Kasumi-1 (cell line): Measurements from ENCODE around the gene SRPRA.
"Not testable (repeated sequence)": the region's sequence is repeated elsewhere in the genome, so short reads cannot be mapped to it uniquely, and the experiment has no call there.

Experiments
- DNase-seq, 2 experiments: peaks; one replicate each; lab custom pipeline; 2025; lab: John Stamatoyannopoulos, UW

Gene SRPRA, protein sequence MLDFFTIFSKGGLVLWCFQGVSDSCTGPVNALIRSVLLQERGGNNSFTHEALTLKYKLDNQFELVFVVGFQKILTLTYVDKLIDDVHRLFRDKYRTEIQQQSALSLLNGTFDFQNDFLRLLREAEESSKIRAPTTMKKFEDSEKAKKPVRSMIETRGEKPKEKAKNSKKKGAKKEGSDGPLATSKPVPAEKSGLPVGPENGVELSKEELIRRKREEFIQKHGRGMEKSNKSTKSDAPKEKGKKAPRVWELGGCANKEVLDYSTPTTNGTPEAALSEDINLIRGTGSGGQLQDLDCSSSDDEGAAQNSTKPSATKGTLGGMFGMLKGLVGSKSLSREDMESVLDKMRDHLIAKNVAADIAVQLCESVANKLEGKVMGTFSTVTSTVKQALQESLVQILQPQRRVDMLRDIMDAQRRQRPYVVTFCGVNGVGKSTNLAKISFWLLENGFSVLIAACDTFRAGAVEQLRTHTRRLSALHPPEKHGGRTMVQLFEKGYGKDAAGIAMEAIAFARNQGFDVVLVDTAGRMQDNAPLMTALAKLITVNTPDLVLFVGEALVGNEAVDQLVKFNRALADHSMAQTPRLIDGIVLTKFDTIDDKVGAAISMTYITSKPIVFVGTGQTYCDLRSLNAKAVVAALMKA

DNA sequence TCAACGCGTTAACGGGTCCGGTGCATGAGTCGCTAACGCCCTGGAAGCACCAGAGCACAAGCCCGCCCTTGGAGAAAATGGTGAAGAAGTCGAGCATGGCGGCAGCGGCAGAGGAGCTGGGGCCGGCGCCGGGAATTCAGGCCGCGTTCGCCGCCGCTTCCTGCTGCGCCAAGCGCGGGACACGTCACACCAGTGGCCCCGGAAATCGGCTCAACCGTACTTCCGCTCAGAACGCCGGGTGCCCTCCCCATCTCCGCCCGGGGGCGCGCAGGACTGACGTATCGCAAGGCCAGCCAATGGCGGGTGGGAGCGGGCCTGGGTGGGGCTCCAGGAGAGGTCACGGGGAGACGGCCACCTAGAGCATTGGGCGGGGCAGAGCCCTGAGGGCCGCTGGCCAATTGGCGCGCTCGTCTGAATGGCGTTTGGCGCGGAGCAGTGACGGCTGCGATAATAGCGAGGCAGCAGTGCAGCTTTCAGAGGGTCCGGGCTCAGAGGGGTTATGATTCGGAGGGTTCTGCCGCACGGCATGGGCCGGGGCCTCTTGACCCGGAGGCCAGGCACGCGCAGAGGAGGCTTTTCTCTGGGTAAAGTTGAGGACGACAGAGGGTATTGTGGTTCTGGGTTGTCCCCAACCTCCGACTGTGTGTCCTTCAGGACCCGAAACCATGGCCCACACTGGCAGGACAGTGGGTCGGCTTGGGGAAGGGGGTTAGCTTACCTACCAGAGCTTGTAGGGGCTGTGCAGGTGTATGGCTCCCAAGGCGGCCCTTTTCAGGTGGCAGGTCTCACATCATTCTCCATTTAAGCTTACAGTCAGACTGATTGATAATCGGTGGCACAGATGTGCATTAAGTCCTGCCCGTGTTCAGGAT lies at the start of gene SRPRA, which contains the start of gene FOXRED1:
Gene SRPRA, minus strand, starts transcription at position 188 of the 872 bp plus-strand sequence. Its CDS starts 91 bp downstream, at position 97.
Gene FOXRED1, plus strand, starts transcription at position 447 of the 872 bp plus-strand sequence. Its CDS starts 53 bp downstream, at position 500.
- DNase-seq, result peak; percentile 98

DNA sequence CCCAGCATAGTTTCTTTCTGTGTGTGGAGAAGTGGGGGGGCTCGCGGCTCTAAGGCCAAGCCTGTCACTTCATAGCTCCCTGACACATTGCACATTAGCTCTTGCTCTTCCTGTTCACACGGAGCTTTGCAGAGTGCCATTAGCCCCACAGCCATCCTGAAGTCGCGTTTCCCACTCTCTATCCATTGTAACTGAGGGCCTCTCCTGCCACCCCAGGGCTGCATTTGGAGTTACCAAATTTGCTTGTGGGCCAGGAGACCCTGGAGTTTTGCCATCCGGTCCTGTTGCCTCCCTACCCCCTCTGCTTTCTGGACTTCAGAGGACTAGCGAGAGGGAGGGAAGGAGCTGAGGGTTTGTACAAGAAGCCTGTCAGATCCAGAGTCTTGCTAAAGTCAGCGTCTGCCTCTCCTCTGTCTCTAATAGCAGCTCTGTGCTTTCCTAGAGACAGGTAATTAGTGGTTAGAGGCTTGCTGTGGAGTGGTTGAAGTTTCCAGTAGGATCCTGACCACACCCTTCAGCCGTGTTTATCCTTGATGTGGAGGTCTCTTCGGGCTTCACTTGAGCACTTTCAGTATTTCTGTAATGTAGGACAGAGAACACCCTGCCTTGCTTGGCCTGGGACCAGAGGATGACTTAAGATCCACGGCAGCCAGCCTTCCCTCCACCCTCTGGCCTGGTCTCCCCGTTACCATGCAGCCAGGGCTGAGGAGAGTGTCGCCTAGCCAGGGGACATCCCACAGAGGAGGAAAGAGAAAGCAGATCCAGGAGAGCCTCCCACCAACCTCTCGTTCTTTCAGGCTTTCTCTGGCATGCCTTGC lies 49.3 kb upstream of the SRPRA start:
- DNase-seq, result peak; percentile 90 to 91

DNA sequence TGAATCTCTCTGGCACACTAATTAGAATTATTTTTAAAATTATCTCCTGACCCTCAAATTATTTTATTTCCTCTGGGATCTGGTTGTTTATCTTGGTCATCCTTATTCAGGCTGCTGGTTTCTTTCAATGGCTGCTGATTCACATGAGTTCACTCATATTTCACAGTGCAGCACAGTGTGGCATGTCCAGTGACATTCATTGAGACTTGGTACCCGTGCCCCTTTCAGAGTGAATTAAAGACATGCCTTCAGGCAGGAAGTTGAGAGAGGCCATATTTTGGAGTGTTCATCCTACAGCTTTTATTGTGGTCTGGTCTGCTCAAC lies 48.7 kb upstream of the SRPRA start:
- DNase-seq, result no peak

DNA sequence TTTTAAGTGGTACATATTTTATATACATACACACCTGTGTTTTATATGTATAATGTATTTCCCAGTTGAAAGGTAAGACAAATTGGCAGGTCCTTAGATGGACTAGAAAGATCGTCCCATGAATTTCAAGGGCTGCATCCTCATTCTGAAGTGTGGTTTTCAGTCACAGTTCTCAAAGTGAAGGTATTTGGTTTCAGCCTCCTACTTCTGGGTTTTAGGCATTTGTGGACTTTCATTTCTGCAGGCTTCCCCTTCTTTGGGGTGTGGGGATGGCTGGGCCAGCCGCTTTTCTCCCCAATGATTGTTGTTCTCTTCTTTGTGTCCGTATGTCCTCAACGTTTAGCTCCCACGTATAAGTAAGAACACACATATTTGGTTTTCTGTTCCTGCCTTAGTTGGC lies 45.1 kb upstream of the SRPRA start:
- no peak for DNase-seq

DNA sequence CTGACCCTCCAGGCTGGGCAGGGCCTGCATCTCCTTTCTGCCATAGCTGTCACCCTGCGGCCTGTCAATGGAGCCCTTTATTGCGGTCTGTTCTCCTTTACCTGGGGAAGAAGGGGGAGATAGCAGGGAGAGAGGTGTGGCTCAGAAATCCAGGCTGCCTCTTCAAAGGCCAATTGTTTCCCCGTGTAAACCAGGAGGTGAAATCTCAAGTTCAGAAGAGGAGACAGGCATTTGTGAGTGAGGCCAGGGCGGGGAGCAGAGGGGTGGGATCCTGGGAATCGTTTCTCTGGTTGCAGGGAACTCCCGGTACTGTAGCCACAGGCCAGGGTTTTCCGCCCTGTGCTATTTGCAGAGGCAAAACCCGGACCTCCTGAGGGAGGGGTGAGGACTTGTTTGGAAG lies 44.3 kb upstream of the SRPRA start:
- no peak for DNase-seq

DNA sequence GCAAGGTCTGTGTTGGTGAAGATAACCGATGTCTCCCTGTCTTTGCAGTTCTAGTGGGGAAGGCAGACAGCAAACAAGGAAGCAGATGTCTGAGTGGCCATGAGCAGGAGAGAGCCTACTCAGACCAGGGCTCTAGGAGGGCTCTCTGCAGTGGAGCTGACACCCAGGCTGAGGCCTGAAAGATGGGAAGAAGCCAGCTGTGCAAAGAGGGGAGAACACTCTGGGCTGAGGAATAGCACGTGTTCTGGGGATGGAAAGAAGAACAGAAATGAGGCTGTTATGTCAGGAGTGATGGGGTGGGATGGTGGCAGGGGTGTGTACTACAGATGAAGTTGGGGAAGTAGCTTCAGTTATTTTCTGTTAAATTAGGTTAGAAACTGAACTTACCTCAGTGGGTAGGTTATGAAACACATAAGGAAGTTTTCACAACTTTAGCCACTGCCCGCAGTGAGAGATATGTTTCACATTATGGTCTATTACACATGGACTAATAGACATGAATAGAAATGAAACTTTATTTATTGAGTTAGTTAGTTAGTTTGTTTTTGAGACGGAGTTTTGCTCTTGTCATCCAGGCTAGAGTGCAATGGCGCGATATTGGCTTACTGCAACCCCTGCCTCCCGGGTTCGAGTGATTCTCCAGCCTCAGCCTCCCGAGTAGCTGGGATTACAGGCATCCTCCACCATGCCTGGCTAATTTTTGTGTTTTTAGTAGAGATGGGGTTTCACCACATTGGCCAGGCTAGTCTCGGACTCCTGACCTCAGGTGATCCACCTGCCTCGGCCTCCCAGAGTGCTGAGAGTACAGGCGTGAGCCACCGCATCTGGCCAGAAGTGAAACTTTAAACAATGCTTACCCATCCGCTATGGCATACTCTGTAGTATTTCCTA lies 43.0 kb upstream of the SRPRA start:
- peak; percentile 69 to 75 for DNase-seq

DNA sequence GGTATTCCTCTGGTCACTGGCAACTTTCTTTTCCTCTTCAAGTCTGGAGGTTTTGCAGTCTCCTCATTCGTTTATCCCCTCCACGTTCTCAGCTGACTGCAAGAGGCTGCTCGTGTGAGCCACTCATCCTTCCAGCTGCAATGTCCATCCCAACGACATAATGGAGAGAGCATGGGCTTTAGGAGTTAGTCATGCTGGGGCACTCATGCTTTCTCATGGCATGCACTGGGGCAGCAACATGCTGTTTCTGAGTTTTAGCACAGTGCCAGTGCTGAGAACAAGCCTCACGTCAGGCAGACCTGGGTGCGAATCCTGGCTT lies 42.3 kb upstream of the SRPRA start:
- DNase-seq, result no peak

DNA sequence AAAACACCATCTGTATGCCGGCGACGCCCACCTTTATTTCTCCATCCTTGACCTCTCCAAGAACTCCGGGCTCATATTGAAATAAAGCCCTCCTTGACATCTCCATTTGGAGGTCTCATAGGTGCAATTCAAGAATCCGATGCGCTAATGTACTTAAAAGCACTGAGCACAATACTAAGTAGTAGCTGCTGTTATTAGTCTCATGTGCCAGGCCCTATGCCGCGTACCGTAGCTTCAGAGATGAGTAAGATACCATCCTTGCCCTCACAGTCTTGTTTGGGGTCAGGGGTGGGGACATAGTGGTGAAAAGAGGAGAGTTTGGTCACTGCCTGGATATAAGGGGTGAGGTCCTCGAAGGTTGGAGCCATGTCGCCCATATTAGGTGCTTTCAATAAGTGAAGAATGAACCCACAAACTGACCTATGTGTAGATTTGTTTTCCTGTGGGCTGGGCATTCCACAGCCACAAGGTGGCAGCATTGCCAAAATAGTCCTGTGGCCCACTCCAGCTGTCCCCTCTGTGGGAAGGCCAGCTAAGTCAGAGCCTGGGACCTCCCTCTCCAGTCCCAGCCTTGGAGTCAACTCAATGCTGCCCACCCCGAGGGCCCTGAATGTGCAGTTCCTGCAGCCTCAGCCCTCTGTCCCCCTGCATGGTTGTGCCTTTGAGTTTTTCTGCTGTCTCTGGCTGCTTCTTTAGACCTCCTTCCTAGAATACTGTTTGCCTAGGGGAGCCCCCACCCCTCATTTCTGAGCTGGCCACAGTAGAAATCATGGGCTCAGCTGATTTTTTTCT lies 41.7 kb upstream of the SRPRA start:
- peak; percentile 39 to 44 for DNase-seq

DNA sequence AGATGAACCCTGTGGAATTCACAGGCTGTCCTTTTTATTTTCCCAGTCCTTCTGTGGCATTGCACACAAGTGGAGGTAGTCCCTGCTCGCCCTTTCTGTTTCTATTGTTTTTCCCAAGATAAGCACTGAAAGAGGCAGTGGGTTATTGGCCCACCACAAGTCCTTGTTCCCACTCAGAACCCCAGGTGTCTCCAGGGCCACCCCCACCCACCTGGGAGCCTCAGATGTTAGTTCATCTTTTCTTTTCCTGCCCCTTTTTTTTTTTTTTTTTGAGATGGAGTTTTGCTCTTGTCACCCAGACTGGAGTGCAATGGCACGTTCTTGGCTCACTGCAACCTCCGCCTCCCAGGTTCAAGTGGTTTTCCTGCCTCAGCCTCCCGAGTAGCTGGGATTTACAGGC lies 40.1 kb upstream of the SRPRA start:
- DNase-seq, result not testable (repeated sequence)

DNA sequence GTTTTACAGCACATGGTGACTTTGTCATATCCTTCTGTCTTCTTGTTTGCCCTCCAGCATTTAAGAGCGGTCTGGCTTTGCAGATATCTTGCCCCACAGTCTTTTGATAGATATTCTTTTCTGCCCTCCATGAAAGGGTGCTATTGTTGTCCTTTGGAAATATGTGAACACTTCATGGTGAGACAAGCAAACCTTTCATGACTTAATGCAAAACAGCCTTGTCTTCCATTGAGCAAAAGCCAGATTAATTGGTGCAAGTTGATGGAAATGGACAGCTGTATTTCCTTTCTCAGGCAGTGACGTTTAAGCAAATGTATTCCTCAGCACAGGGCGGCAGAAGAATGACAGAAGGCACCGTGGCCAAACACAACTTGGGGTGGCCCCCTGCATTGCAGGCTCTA lies 39.6 kb upstream of the SRPRA start:
- DNase-seq, result no peak

DNA sequence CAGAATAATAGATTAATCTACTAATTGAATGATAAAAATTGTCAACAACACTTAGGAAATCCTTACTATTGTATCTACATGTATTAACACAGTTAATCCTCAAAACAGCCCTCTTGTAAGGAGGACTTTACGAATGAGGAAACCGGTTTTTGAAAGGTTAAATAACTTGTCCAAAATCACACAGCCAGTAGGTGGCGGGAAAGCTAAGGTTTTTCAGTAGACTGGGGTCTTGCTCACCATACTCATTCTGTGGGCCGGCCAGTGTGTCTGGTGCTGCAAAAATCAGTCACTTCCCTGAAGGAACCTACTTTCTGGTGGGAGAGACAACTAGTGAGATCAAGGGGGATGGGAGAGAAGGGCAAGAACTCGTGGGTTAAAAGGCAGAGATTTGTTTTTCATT lies 39.0 kb upstream of the SRPRA start:
- peak; percentile 72 to 78 for DNase-seq

DNA sequence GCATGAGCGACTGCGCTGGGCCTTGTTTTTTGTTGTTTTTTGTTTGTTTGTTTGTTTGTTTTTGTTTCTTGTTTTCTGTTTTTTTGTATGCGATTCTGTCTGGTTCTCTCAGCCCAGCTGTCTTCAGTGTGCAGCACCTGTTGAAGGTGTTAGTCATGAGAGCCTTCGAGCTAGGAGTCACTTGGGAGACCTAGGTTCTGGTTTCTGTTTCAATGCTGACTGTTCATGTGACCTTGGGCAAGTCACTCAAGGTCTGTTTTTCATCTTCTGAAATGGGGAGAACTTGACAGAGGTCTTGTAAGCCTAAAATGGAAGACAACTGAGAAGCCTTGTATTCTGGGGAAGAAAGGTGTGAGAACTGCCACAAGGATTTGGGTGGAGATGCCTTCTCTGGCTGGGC lies 37.0 kb upstream of the SRPRA start:
- DNase-seq, result no peak

DNA sequence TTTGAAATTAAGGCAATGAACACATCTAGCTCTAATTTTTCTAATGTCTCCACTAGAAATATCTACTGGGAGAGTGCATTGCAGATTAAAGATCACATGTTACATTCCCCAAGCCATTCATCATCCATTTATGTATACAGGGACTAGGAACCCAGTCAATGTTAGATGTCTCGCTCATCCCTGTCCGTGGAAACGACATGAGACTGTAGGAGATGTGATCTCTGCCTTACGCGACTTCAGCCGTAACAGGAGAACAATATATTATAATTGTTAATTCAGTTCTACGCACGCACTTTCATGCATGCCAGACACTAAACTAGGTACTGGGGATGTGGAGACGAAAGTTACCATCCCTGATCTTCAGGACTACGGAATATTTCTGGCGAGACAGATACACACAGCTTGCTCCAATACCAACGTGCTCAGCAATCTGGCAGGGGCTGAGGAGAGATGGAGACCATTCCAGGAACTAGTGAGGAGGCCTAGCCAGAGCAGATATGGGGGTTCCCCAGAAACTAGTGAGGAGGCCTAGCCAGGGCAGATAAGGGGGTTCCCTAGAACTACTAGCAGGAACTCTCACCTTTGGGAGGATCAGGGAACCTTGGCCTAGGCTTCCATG lies 35.9 kb upstream of the SRPRA start:
- no peak for DNase-seq

DNA sequence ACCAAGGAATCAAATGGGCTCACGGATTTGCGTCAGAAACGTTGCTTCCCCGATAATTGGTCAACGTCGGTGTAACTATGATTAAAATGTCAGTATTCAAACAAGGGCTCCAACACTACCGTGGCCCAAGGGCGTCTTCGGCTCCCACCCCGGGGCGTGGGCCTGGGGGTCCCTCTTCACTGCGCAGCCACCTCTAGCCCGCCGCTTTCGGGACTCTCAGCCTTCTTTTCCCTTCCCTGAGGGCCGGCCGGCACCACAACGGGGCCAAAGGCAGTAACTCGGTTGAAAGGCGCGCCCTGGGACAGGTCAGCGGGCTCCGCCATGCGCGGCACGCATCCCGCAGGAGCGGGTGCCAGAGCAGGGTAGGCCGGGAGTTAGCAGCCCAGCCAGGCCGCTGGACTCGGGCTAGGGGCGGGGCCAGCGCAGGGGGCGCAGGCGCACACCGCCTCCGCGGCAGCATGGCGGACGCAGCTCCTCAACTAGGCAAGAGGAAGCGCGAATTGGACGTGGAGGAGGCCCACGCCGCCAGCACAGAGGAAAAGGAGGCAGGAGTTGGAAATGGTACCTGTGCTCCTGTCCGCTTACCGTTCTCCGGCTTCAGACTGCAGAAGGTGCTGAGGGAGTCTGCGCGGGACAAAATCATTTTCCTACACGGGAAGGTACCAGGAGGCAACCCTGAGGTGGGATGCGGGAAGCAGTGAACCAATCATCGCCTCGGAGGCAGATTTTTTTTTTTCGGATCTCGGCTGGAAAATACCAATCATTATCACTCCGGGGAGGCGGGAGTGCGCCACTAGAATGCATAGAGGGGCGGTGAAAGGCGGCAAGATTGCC lies 35.1 kb upstream of the SRPRA start, which contains the start of gene DCPS:
Gene DCPS, plus strand, starts transcription at position 438 of the 834 bp plus-strand sequence. Its CDS starts 21 bp downstream, at position 459.
- peak; percentile 82 to 85 for DNase-seq

DNA sequence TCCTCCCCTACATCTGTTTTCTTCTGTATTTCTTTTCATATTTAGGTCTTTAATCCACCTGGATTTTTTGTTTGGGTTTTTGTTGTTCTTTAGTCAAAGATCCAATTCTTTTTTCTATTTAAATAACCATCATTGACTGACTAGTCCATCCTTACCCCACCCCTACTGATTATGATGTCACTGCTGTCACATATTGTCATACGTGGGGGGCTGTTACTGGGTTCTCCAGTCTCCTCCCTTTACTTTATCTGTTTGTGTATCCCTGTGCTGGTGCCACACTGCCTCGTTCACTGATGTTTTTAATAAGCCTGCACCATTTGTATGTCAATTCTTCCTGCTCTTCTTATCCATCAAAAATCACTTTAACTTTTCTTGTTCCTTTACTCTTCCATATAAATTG lies 28.3 kb upstream of the SRPRA start:
- DNase-seq, result no peak

DNA sequence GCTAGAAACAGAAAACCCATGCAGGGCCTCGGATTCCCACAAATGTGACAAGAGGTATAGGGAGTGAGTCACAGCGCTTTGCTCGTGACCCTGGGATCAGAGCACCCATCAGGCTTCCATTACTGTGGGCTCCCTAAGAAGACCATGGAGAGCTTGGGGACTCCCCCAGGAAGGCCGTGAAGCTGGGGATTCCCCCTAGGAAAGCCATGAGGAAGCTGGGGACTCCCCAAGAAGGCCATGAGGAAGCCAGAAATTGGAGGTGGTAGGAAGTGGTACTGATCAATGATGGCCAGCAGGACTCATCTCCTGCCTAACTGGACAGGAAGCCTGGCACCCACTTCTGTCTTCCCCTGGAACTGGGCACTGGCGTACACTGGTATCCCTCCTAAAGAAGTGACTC lies 25.0 kb upstream of the SRPRA start:
- no peak for DNase-seq

DNA sequence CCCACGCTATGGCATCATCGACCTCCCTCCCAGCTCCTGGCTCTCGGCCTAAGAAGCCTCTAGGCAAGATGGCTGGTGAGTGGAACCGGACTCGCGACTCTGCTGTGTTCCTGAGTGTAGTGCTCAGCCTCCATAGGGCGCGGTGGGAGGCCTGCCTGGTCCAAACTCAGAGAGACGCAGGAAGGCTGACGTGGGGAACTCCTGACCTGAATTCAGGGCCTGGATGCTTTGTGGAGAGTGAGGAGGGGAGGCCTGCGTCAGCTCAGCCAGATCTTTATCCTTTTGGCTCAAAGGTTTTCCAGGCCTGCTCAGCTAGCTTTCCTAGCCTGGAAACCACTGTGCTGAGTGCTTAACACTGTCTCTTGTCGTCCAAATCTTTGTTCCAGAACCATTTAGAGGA lies 22.2 kb upstream of the SRPRA start:
- no peak for DNase-seq

DNA sequence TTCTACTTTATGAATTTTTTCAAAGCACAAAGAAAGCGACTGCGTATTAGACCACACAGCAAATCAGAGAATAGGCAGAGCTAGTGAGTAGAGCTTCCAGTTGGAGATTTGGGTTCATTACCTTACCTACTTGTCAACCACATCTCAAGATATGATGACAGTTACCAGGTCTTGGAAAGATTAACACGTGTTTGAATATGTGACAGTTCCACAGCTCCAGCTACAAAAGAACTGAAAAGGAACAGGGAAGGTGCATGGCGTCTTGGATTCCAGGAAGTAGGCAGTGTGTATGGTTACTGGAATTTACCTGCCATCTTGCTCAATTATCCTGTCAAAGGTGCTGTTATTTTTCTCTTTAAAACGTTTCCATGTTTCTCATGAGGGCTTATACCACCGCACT lies 19.5 kb upstream of the SRPRA start:
- DNase-seq, result no peak

DNA sequence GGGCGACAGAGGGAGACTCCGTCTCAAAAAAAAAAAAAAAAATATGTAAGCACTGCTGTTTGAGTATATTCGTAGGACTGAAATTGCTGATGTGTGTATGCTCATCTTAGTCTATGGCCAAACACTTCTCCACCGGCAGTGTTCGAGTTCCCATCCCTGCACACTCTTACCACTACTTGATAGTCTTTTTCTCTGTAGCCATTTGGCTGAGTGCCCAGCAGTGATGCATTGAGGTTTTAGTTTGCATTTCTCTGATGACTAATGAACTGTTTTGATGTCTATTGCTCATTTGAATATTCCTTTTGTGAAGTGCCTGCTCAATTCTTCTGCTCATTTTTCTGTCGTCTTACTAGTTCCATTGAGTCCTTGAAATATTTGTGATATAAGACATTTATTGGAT lies 16.1 kb upstream of the SRPRA start:
- peak; percentile 26 to 53 for DNase-seq
